Trophoblast cell (in vitro differentiated cells and primary cell): ENCODE data around the gene PEF1.

ENCODE experiments used
- DNase-seq, 2 donors: peaks; one replicate each; pipeline ENCODE4 v3.0.0-alpha.2; 2016
- H2AFZ ChIP-seq: 2 replicates; pipeline ENCODE4 v1.6.1; 2013; ENCODE audit warnings: low read length, moderate library complexity, mild to moderate bottlenecking; ENCODE audit not compliant: insufficient read depth, poor library complexity
- H2AK5ac ChIP-seq: 2 replicates; pipeline ENCODE4 v1.6.1; 2013; ENCODE audit warnings: mild to moderate bottlenecking, low read length
- H2BK120ac ChIP-seq: 2 replicates; pipeline ENCODE4 v1.6.1; 2013; ENCODE audit warnings: low read length, mild to moderate bottlenecking, moderate library complexity; ENCODE audit not compliant: insufficient read depth, poor library complexity
- H2BK12ac ChIP-seq: 2 replicates; pipeline ENCODE4 v1.6.1; 2013; ENCODE audit warnings: mild to moderate bottlenecking, low read length, moderate library complexity
- H2BK5ac ChIP-seq: 2 replicates; pipeline ENCODE4 v1.6.1; 2013; ENCODE audit warnings: low read length, low read depth, moderate library complexity, mild to moderate bottlenecking; ENCODE audit not compliant: poor library complexity
- H3K14ac ChIP-seq: 2 replicates; pipeline ENCODE4 v1.6.1; 2013; ENCODE audit warnings: mild to moderate bottlenecking, low read length
- H3K18ac ChIP-seq: 2 replicates; pipeline ENCODE4 v1.6.1; 2013; ENCODE audit warnings: mild to moderate bottlenecking, low read length
- H3K23ac ChIP-seq: 2 replicates; pipeline ENCODE4 v1.6.1; 2013; ENCODE audit warnings: low read length
- H3K27ac ChIP-seq: 2 replicates; pipeline ENCODE4 v1.5.1; 2013; ENCODE audit warnings: low read depth, mild to moderate bottlenecking, inconsistent platforms, low read length, moderate library complexity
- H3K27me3 ChIP-seq: 2 replicates; pipeline ENCODE4 v1.6.1; 2013; ENCODE audit warnings: inconsistent platforms, mild to moderate bottlenecking, low read length, moderate library complexity; ENCODE audit not compliant: insufficient read depth
- H3K36me3 ChIP-seq, 2 experiments: 1 replicate in 1 of 2; 2 replicates in 1 of 2; pipeline ENCODE4 v1.6.1; 2013; ENCODE audit warnings: low read length in 2 of 2, mild to moderate bottlenecking in 2 of 2, moderate library complexity in 1 of 2; ENCODE audit not compliant: insufficient read depth in 2 of 2, control insufficient read depth in 1 of 2
- H3K4ac ChIP-seq: 2 replicates; pipeline ENCODE4 v1.6.1; 2013; ENCODE audit warnings: low read depth, mild to moderate bottlenecking, low read length, moderate library complexity
- H3K4me1 ChIP-seq, 2 experiments: 1 replicate in 1 of 2; 2 replicates in 1 of 2; pipeline ENCODE4 v1.6.1; 2013; ENCODE audit warnings: low read length in 2 of 2, mild to moderate bottlenecking in 2 of 2, moderate library complexity in 1 of 2; ENCODE audit not compliant: insufficient read depth in 2 of 2, control insufficient read depth in 1 of 2
- H3K4me2 ChIP-seq: 2 replicates; pipeline ENCODE4 v1.6.1; 2013; ENCODE audit warnings: inconsistent platforms, mild to moderate bottlenecking, low read length, moderate library complexity
- H3K4me3 ChIP-seq: 2 replicates; pipeline ENCODE4 v1.5.1; 2013; ENCODE audit warnings: mild to moderate bottlenecking, low read depth, low read length, inconsistent platforms
- H3K79me1 ChIP-seq: one replicate; pipeline ENCODE4 v1.6.1; 2013; ENCODE audit warnings: low read length
- H3K79me2 ChIP-seq: 2 replicates; pipeline ENCODE4 v1.6.1; 2013; ENCODE audit warnings: low read length, mild to moderate bottlenecking; ENCODE audit not compliant: control insufficient read depth, insufficient read depth, poor library complexity
- H3K9ac ChIP-seq: 2 replicates; pipeline ENCODE4 v1.6.1; 2013; ENCODE audit warnings: mild to moderate bottlenecking, low read length
- H3K9me3 ChIP-seq: 2 replicates; pipeline ENCODE4 v1.6.1; 2013; ENCODE audit warnings: low read depth, mild to moderate bottlenecking, control low read depth, inconsistent platforms, low read length; ENCODE audit not compliant: insufficient read depth
- H4K12ac ChIP-seq: 2 replicates; pipeline ENCODE4 v1.6.1; 2013; ENCODE audit warnings: low read depth, mild to moderate bottlenecking, low read length, moderate library complexity
- H4K8ac ChIP-seq: 2 replicates; pipeline ENCODE4 v1.6.1; 2013; ENCODE audit warnings: low read depth, mild to moderate bottlenecking, low read length, moderate library complexity
- H4K91ac ChIP-seq: one replicate; pipeline ENCODE4 v1.6.1; 2013; ENCODE audit warnings: low read depth, mild to moderate bottlenecking, low read length, moderate library complexity
- WGBS: extraction: QIAGEN DNeasy Blood & Tissue Kit; methylation state at CpG from one replicate; pipeline ENCODE4 v1.1.7; 2013; ENCODE audit warnings: missing lambda C conversion rate; ENCODE audit not compliant: insufficient read length, insufficient coverage; ENCODE audit errors: extremely low coverage; 5-methylcytosine and 5-hydroxymethylcytosine counted together

The PEF1 gene

DNA sequence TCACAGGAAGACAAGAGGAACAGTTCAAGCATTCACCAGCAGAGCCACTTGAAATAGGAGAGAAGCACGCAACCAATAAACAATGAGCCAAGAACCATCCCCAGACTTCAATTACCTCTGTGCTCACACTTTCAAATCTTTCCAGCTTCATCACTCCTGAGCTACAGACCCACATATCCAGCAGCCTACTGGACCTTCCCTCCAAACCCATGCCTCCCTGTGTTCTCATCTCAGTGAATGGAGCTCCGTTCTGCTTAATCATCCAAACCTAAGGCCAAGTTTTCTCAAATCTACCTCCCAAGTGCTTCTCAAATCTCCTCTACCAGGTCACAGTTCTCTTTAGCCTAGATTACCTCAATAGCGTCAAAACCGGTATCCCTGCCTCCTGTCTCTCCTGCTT is 3.7 kb downstream of the PEF1 start:
- H3K9me3 ChIP-seq, result no peaks in the 10 kb centered on the region
- peak overlapping the region; percentile 53 for H4K91ac ChIP-seq
- H3K4me2 ChIP-seq, result peak overlapping the region; percentile 14
- H3K36me3 ChIP-seq, result no peaks in the 10 kb centered on the region
- H3K4me1 ChIP-seq, result peaks cover 27 to 53% of the 10 kb centered on the region in 2 experiments
- peaks cover 50% of the 10 kb centered on the region for H3K79me1 ChIP-seq
- peak overlapping the region; percentile 73 for H2AK5ac ChIP-seq
- no peak for DNase-seq
- H2BK120ac ChIP-seq, result peak overlapping the region; percentile 7
- peak overlapping the region; percentile 44 for H4K8ac ChIP-seq
- H3K4me3 ChIP-seq, result no peak overlapping the region
- H3K27me3 ChIP-seq, result no peaks in the 10 kb centered on the region
- H3K23ac ChIP-seq, result no peak overlapping the region
- peak overlapping the region; percentile 35 for H3K4ac ChIP-seq
- peaks cover 15% of the 10 kb centered on the region for H3K79me2 ChIP-seq
- H2BK12ac ChIP-seq, result peak overlapping the region; percentile 1
- peak overlapping the region; percentile 79 for H2BK5ac ChIP-seq
- H3K27ac ChIP-seq, result peak overlapping the region; percentile 61
- H2AFZ ChIP-seq, result peak overlapping the region; percentile 52
- no peak overlapping the region for H3K9ac ChIP-seq
- no peak overlapping the region for H4K12ac ChIP-seq
- peak overlapping the region; percentile 67 for H3K18ac ChIP-seq
- WGBS, result no CpG with 5 or more reads among the region's 4 CpGs
- H3K14ac ChIP-seq, result peak overlapping the region; percentile 4

DNA sequence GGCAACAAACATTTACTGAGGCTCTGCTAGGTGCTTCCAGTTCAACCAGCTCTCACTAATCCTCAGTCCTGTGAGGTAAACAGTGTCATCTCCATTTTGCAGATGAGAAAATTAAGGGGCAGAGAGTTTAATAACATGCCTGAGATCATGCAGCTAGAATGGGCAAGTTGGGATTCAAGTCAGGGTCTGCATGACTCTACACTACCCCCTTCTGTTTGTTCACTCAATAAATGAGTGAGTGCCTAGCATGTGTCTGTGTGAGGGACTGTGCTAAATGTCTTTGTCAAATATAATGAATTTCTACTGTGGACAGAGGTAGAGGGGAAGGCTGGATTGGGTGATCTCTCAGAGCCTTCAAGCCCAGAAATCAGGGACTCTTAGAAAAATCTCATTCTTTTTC is 4.5 kb downstream of the PEF1 start:
- Histone ChIP-seq H3K36me3 (peaks cover 0 to under 1% of the 10 kb centered on the region in 2 experiments), H3K18ac (peak overlapping the region; percentile 22)

DNA sequence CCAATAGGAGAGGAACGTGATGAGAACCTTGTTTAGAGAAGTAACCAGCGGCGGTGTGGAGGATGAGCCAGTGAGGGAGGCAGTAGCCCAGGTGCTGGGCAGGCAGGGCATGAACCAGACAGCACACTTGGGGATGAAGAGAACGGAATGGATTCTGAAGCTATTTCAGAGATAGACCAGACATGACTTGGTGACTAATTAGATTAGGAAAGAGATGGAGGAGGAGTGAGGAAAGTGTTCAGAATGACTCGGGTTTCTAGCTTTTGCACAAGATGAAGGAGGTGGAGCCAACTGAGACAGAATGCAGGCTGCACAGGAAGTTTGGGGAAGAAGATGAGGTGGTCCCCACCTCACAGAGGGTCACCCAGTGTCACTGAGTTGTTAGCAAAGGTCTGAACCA is 5.1 kb downstream of the PEF1 start:
- peak; percentile 35 to 72 for DNase-seq
- Histone ChIP-seq H4K12ac (no peak overlapping the region), H3K27ac (peak overlapping the region; percentile 61)

More for the DNA sequence above, 4.5 kb downstream of the PEF1 start:
- no peak for DNase-seq
- Histone ChIP-seq H2BK120ac (peak overlapping the region; percentile 7), H3K14ac (no peak overlapping the region), H3K79me2 (peaks cover 15% of the 10 kb centered on the region), H3K27ac (peak overlapping the region; percentile 61), H4K8ac (no peak overlapping the region), H3K23ac (no peak overlapping the region), H3K4me3 (no peak overlapping the region), H3K79me1 (peaks cover 51% of the 10 kb centered on the region), H2BK5ac (peak overlapping the region; percentile 38), H3K4me1 (peaks cover 25 to 55% of the 10 kb centered on the region in 2 experiments), H4K91ac (peak overlapping the region; percentile 53), H3K4me2 (no peak overlapping the region), H3K27me3 (no peaks in the 10 kb centered on the region), H2BK12ac (peak overlapping the region; percentile 26), H2AK5ac (peak overlapping the region; percentile 24), H3K4ac (peak overlapping the region; percentile 32), H3K9ac (no peak overlapping the region), H4K12ac (no peak overlapping the region), H2AFZ (no peak overlapping the region), H3K9me3 (no peaks in the 10 kb centered on the region)

DNA sequence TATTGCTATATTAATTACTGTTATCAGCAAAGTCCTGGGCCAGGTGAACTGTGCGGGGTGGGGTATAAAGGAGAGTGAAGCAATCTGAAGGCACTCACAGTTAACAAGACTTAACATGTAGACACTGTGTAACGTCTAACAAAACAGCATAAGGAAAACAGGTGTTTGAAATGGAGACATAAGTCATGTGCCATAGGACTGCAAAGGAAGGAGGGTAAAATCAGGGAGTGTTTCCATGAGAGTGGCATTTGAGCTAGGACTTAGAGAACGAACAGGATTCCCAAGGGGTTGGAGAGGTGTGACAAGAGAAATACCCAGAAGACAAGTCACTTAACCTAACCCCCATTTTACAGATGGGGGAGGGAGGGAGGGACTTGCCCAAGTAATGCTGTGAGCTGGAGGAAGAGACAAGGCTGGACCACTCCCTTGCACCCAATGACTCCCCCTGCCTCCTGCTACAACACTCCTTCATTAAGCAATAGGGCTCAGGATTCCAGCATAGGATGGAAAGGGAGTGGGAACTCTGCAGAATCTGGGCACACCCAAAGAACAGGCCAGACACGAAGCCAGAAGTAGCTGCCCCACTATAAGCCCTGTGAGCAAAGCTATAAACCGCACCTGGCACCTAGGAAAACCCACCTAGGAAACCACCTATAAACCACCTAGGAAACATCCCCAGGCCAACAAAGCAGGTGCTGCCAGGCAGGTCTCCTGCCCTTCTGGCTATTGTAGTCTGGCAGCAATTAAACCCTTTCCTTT is 6.6 kb downstream of the PEF1 start:
- H3K23ac ChIP-seq, result no peak overlapping the region
- peak overlapping the region; percentile 37 for H4K91ac ChIP-seq
- no peak overlapping the region for H2AFZ ChIP-seq
- no peaks in the 10 kb centered on the region for H3K9me3 ChIP-seq
- H3K18ac ChIP-seq, result peak overlapping the region; percentile 11
- H2BK120ac ChIP-seq, result no peak overlapping the region
- H2BK12ac ChIP-seq, result no peak overlapping the region
- H3K79me2 ChIP-seq, result peaks cover 3% of the 10 kb centered on the region
- no peak overlapping the region for H3K14ac ChIP-seq
- H3K36me3 ChIP-seq, result peaks cover 0 to 7% of the 10 kb centered on the region in 2 experiments
- H3K4me1 ChIP-seq, result peaks cover 25 to 56% of the 10 kb centered on the region in 2 experiments
- no peak overlapping the region for H2AK5ac ChIP-seq
- peaks cover 39% of the 10 kb centered on the region for H3K79me1 ChIP-seq
- no peak overlapping the region for H3K4me3 ChIP-seq
- no peak overlapping the region for H4K8ac ChIP-seq
- H2BK5ac ChIP-seq, result no peak overlapping the region
- no peaks in the 10 kb centered on the region for H3K27me3 ChIP-seq
- peak overlapping the region; percentile 42 for H3K4ac ChIP-seq
- no peak overlapping the region for H3K27ac ChIP-seq
- H4K12ac ChIP-seq, result no peak overlapping the region
- WGBS, result no CpG with 5 or more reads among the region's 5 CpGs
- no peak overlapping the region for H3K4me2 ChIP-seq
- DNase-seq, result no peak
- no peak overlapping the region for H3K9ac ChIP-seq

More for the DNA sequence above, 5.1 kb downstream of the PEF1 start:
- H3K27me3 ChIP-seq, result no peaks in the 10 kb centered on the region
- WGBS, result no CpG with 5 or more reads among the region's 5 CpGs
- H3K4me1 ChIP-seq, result peaks cover 27 to 60% of the 10 kb centered on the region in 2 experiments
- no peaks in the 10 kb centered on the region for H3K9me3 ChIP-seq
- no peak overlapping the region for H3K9ac ChIP-seq
- H3K14ac ChIP-seq, result peak overlapping the region; percentile 45
- H3K79me1 ChIP-seq, result peaks cover 49% of the 10 kb centered on the region
- H2AK5ac ChIP-seq, result no peak overlapping the region
- peaks cover 14% of the 10 kb centered on the region for H3K79me2 ChIP-seq
- H4K91ac ChIP-seq, result peak overlapping the region; percentile 91
- H3K4me2 ChIP-seq, result no peak overlapping the region
- peak overlapping the region; percentile 76 for H3K4ac ChIP-seq
- H3K18ac ChIP-seq, result peak overlapping the region; percentile 52
- no peak overlapping the region for H3K4me3 ChIP-seq
- peak overlapping the region; percentile 30 for H2BK12ac ChIP-seq
- H3K23ac ChIP-seq, result no peak overlapping the region
- no peak overlapping the region for H2AFZ ChIP-seq
- H4K8ac ChIP-seq, result no peak overlapping the region
- H2BK120ac ChIP-seq, result no peak overlapping the region
- H3K36me3 ChIP-seq, result peaks cover 0 to 7% of the 10 kb centered on the region in 2 experiments
- H2BK5ac ChIP-seq, result peak overlapping the region; percentile 74
